ENCODE results near the gene HS3ST4.

Gene HS3ST4

GRCh38 chr16:26051063-26051462, 359.3 kb downstream of the HS3ST4 start:
- no peaks in the 10 kb centered on the region for H3K36me3 ChIP-seq (ENCODE audit: insufficient read depth, low read length)
- no peaks in the 10 kb centered on the region for H4K20me1 ChIP-seq (ENCODE audit: insufficient read depth, low read length)
- H3K79me2 ChIP-seq (ENCODE audit: insufficient read depth, low read length) = no peaks in the 10 kb centered on the region
- H2AFZ ChIP-seq (ENCODE audit: low read depth, low read length) = no peak overlapping the region
- no peak overlapping the region for H3K9ac ChIP-seq (ENCODE audit: low read depth, low read length)
- H3K4me1 ChIP-seq (ENCODE audit: insufficient read depth, low read length) = no peaks in the 10 kb centered on the region
- no peak overlapping the region for H3K4me2 ChIP-seq (ENCODE audit: insufficient read depth, low read length)
- peaks cover 8% of the 10 kb centered on the region for H3K27me3 ChIP-seq (ENCODE audit: insufficient read depth, low read length, poor library complexity)
- no peak for TF ChIP-seq EZH2 (IDR thresholded peaks at IDR 0.05; ENCODE audit: borderline replicate concordance, low read depth, low read length, severe bottlenecking)
- no peak for TF ChIP-seq CTCF (IDR thresholded peaks at IDR 0.05; ENCODE audit: borderline replicate concordance, extremely low read depth, low read length, poor library complexity, severe bottlenecking)
- H3K4me3 ChIP-seq (ENCODE audit: low read depth in 1 of 2, low read length in 2 of 2) = no peak overlapping the region
- DNase-seq (no peak), ATAC-seq (ENCODE audit: insufficient read depth, low read depth) (no peak)
- H3K27ac ChIP-seq (ENCODE audit: low read length) = no peak overlapping the region
- no peaks in the 10 kb centered on the region for H3K9me3 ChIP-seq (ENCODE audit: insufficient read depth, low read length, severe bottlenecking)

- peaks cover 8% of the 10 kb centered on the region for H3K27me3 ChIP-seq (ENCODE audit: insufficient read depth, low read length, poor library complexity)
- no peaks in the 10 kb centered on the region for H4K20me1 ChIP-seq (ENCODE audit: insufficient read depth, low read length)
- no peak overlapping the region for H3K9ac ChIP-seq (ENCODE audit: low read depth, low read length)
- ATAC-seq (ENCODE audit: insufficient read depth, low read depth) (no peak), DNase-seq (no peak)
- no peaks in the 10 kb centered on the region for H3K79me2 ChIP-seq (ENCODE audit: insufficient read depth, low read length)
- H3K4me2 ChIP-seq (ENCODE audit: insufficient read depth, low read length) = no peak overlapping the region
- H3K27ac ChIP-seq (ENCODE audit: low read length) = no peak overlapping the region
- no peak overlapping the region for H2AFZ ChIP-seq (ENCODE audit: low read depth, low read length)
- H3K36me3 ChIP-seq (ENCODE audit: insufficient read depth, low read length) = no peaks in the 10 kb centered on the region
- H3K4me1 ChIP-seq (ENCODE audit: insufficient read depth, low read length) = no peaks in the 10 kb centered on the region
- TF ChIP-seq EZH2 (IDR thresholded peaks at IDR 0.05; ENCODE audit: borderline replicate concordance, low read depth, low read length, severe bottlenecking) = no peak
- no peak for TF ChIP-seq CTCF (IDR thresholded peaks at IDR 0.05; ENCODE audit: borderline replicate concordance, extremely low read depth, low read length, poor library complexity, severe bottlenecking)
- H3K4me3 ChIP-seq (ENCODE audit: low read depth in 1 of 2, low read length in 2 of 2) = no peak overlapping the region
- no peaks in the 10 kb centered on the region for H3K9me3 ChIP-seq (ENCODE audit: insufficient read depth, low read length, severe bottlenecking)
Observed at GRCh38 chr16:26053889-26054288, 362.1 kb downstream of the HS3ST4 start.

- no peaks in the 10 kb centered on the region for H3K27me3 ChIP-seq (ENCODE audit: insufficient read depth, low read length, poor library complexity)
- H3K9ac ChIP-seq (ENCODE audit: low read depth, low read length) = no peak overlapping the region
- H3K79me2 ChIP-seq (ENCODE audit: insufficient read depth, low read length) = no peaks in the 10 kb centered on the region
- no peaks in the 10 kb centered on the region for H3K36me3 ChIP-seq (ENCODE audit: insufficient read depth, low read length)
- H3K4me1 ChIP-seq (ENCODE audit: insufficient read depth, low read length) = no peaks in the 10 kb centered on the region
- TF ChIP-seq EZH2 (IDR thresholded peaks at IDR 0.05; ENCODE audit: borderline replicate concordance, low read depth, low read length, severe bottlenecking) (no peak), CTCF (IDR thresholded peaks at IDR 0.05; ENCODE audit: borderline replicate concordance, extremely low read depth, low read length, poor library complexity, severe bottlenecking) (no peak)
- no peak overlapping the region for H3K4me3 ChIP-seq (ENCODE audit: low read depth in 1 of 2, low read length in 2 of 2)
- DNase-seq (no peak), ATAC-seq (ENCODE audit: insufficient read depth, low read depth) (no peak)
- H4K20me1 ChIP-seq (ENCODE audit: insufficient read depth, low read length) = no peaks in the 10 kb centered on the region
- H2AFZ ChIP-seq (ENCODE audit: low read depth, low read length) = no peak overlapping the region
- no peaks in the 10 kb centered on the region for H3K9me3 ChIP-seq (ENCODE audit: insufficient read depth, low read length, severe bottlenecking)
- no peak overlapping the region for H3K27ac ChIP-seq (ENCODE audit: low read length)
- no peak overlapping the region for H3K4me2 ChIP-seq (ENCODE audit: insufficient read depth, low read length)
Observed at GRCh38 chr16:26058326-26058725, 366.6 kb downstream of the HS3ST4 start.
